H1 (cell line): ENCODE results near the gene RHBDD1.

ENCODE experiments used
- EZH2 ChIP-seq: fragments of 200-600 bp; sonication (generic); IDR thresholded peaks from 2 replicates; pipeline ENCODE4 v1.7.1; 2012; ENCODE audit warnings: low read depth, mild to moderate bottlenecking, moderate library complexity, low read length, inconsistent platforms; ENCODE audit not compliant: severe bottlenecking
- SUZ12 ChIP-seq: fragments of 200-600 bp; sonication (generic); IDR thresholded peaks from 2 replicates; pipeline ENCODE4 v1.6.1; 2012; ENCODE audit warnings: mild to moderate bottlenecking, inconsistent platforms, low read length, moderate library complexity, mixed read lengths
- TAF1 ChIP-seq: IDR thresholded peaks from 2 replicates; pipeline ENCODE4 v1.6.1; 2011; ENCODE audit warnings: mild to moderate bottlenecking, low read depth, low read length
- TBP ChIP-seq: IDR thresholded peaks from 2 replicates; pipeline ENCODE4 v1.6.1; 2011; ENCODE audit warnings: low read depth, low read length, improper control_type of control experiment
- USF2 ChIP-seq: IDR thresholded peaks from 2 replicates; pipeline ENCODE4 v1.6.1; 2011; ENCODE audit warnings: low read length, improper control_type of control experiment
- TF ChIP-seq, protein P1 (sequence below), 3 experiments: IDR thresholded peaks; 1 replicate in 2 of 3; 2 replicates in 1 of 3; pipeline versions ENCODE4 v1.5.1 to v1.6.1; 2011; ENCODE audit warnings: low read length in 3 of 3, mild to moderate bottlenecking in 3 of 3, inconsistent platforms in 2 of 3, low read depth in 1 of 3, moderate library complexity in 1 of 3; ENCODE audit not compliant: insufficient read depth in 1 of 3; ENCODE audit errors: control extremely low read depth in 1 of 3

GRCh38 chr2:226847090-226847489 is 11.2 kb downstream of the RHBDD1 start:
- TF ChIP-seq SUZ12 (no peak), TBP (no peak), TAF1 (no peak), USF2 (no peak), EZH2 (no peak)
- TF ChIP-seq, protein P1, sequence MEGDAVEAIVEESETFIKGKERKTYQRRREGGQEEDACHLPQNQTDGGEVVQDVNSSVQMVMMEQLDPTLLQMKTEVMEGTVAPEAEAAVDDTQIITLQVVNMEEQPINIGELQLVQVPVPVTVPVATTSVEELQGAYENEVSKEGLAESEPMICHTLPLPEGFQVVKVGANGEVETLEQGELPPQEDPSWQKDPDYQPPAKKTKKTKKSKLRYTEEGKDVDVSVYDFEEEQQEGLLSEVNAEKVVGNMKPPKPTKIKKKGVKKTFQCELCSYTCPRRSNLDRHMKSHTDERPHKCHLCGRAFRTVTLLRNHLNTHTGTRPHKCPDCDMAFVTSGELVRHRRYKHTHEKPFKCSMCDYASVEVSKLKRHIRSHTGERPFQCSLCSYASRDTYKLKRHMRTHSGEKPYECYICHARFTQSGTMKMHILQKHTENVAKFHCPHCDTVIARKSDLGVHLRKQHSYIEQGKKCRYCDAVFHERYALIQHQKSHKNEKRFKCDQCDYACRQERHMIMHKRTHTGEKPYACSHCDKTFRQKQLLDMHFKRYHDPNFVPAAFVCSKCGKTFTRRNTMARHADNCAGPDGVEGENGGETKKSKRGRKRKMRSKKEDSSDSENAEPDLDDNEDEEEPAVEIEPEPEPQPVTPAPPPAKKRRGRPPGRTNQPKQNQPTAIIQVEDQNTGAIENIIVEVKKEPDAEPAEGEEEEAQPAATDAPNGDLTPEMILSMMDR (IDR thresholded peaks at IDR 0.05; ENCODE audit: control extremely low read depth in 1 of 3, insufficient read depth in 1 of 3, low read depth in 1 of 3, low read length in 3 of 3) = no peak
